ENCODE data around the gene GPN1. TPM values are rescaled to one million over a fixed set of nuclear protein-coding genes. Genes with fewer than 3 reads are reported as not detected.
"Not testable (repeated sequence)": the region's sequence is repeated elsewhere in the genome, so short reads cannot be mapped to it uniquely, and the experiment has no call there.

The GPN1 gene
- total RNA-seq, 2 experiments from 2014 or later = 24.6 to 28.1 TPM

GRCh38 chr2:27591745-27592144 lies 37.1 kb upstream of the GPN1 start:
- ATAC-seq (ENCODE audit: poor library complexity) (no peak), DNase-seq (no peak)
- Mint-ChIP-seq H3K27me3 (no peaks in the 10 kb centered on the region), H3K4me3 (no peak overlapping the region), H3K9me3 (peaks cover 7% of the 10 kb centered on the region), H3K36me3 (ENCODE audit: low read depth) (peaks cover 77% of the 10 kb centered on the region), H3K4me1 (ENCODE audit: low read depth) (peaks cover 37% of the 10 kb centered on the region), H3K27ac (no peak overlapping the region)
- TF ChIP-seq CTCF (IDR thresholded peaks at IDR 0.05) = no peak
- intact Hi-C loops (cut with DNase I, micrococcal nuclease) = no loop called here
- Histone ChIP-seq H3K36me3 (ENCODE audit: insufficient read depth, low read length) (no peaks in the 10 kb centered on the region), H3K27me3 (ENCODE audit: control insufficient read depth in 1 of 2, insufficient read depth in 2 of 2, low read length in 2 of 2) (no peaks in the 10 kb centered on the region), H3K9me3 (ENCODE audit: control insufficient read depth in 1 of 2, insufficient read depth in 1 of 2, low read length in 2 of 2) (peaks cover 24 to 46% of the 10 kb centered on the region in 2 experiments), H3K27ac (ENCODE audit: low read depth in 1 of 2, low read length in 2 of 2) (no peak overlapping the region), H3K4me1 (ENCODE audit: insufficient read depth, low read length) (peaks cover 16% of the 10 kb centered on the region), H3K4me3 (ENCODE audit: low read length) (no peak overlapping the region)
- CTCF ChIA-PET = no interaction called here
- POLR2A ChIA-PET = interaction anchor here (0.6 kb wide), 1 partner anchor 14 kb away, joined by 3 read pairs; no protein-coding TSS in a partner anchor

- Histone ChIP-seq H3K36me3 (ENCODE audit: insufficient read depth, low read length) (peaks cover 10% of the 10 kb centered on the region), H3K27ac (ENCODE audit: low read depth in 1 of 2, low read length in 2 of 2) (no peak overlapping the region), H3K4me1 (ENCODE audit: insufficient read depth, low read length) (peaks cover 7% of the 10 kb centered on the region), H3K4me3 (ENCODE audit: low read length) (no peak overlapping the region), H3K27me3 (ENCODE audit: control insufficient read depth in 1 of 2, insufficient read depth in 2 of 2, low read length in 2 of 2) (no peaks in the 10 kb centered on the region), H3K9me3 (ENCODE audit: control insufficient read depth in 1 of 2, insufficient read depth in 1 of 2, low read length in 2 of 2) (peaks cover 24 to 41% of the 10 kb centered on the region in 2 experiments)
- intact Hi-C loops (cut with DNase I, micrococcal nuclease) = no loop called here
- H3K36me3 Mint-ChIP-seq (ENCODE audit: low read depth) = peaks cover 84% of the 10 kb centered on the region
- CTCF ChIA-PET = interaction anchor here (0.7 kb wide), 1 partner anchor 14 kb away, joined by 3 read pairs; no protein-coding TSS in a partner anchor
- POLR2A ChIA-PET = no interaction called here
- no peak overlapping the region for H3K4me3 Mint-ChIP-seq
- H3K27ac Mint-ChIP-seq = no peak overlapping the region
- peaks cover 38% of the 10 kb centered on the region for H3K4me1 Mint-ChIP-seq (ENCODE audit: low read depth)
- no peaks in the 10 kb centered on the region for H3K27me3 Mint-ChIP-seq
- ATAC-seq (ENCODE audit: poor library complexity) (no peak), DNase-seq (no peak)
- no peak for TF ChIP-seq CTCF (IDR thresholded peaks at IDR 0.05)
- peaks cover 3% of the 10 kb centered on the region for H3K9me3 Mint-ChIP-seq
Observed at GRCh38 chr2:27593240-27593639, 35.6 kb upstream of the GPN1 start.

GRCh38 chr2:27594020-27594703 lies 34.7 kb upstream of the GPN1 start:
- H3K27me3 Mint-ChIP-seq; intact Hi-C loops (cut with DNase I, micrococcal nuclease): not testable (repeated sequence)

DNA sequence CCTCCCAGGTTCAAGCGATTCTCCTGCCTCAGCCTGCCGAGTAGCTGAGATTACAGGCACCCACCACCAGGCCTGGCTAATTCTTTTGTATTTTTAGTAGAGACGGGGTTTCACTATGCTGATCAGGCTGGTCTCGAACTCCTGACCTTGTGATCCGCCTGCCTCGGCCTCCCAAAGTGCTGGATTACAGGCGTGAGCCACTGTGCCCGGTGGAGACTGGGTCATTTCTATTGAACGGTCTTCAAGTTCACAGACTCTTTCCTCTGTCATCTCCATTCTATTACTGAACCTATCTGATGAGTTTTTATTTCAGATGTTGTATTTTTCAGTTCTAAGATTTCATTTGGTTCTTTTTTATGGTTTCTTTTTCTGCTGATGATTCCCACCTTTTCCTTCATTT lies 33.4 kb upstream of the GPN1 start:
- H3K4me3 ChIP-seq (ENCODE audit: low read length); H3K9me3 Mint-ChIP-seq; DNase-seq; H3K4me1 ChIP-seq (ENCODE audit: insufficient read depth, low read length); ATAC-seq (ENCODE audit: poor library complexity); H3K27ac Mint-ChIP-seq; POLR2A ChIA-PET; CTCF ChIA-PET; H3K27ac ChIP-seq (ENCODE audit: low read depth in 1 of 2, low read length in 2 of 2); H3K27me3 ChIP-seq (ENCODE audit: control insufficient read depth in 1 of 2, insufficient read depth in 2 of 2, low read length in 2 of 2); H3K27me3 Mint-ChIP-seq; H3K4me3 Mint-ChIP-seq; intact Hi-C loops (cut with DNase I, micrococcal nuclease): not testable (repeated sequence)
- peaks cover 86% of the 10 kb centered on the region for H3K36me3 Mint-ChIP-seq (ENCODE audit: low read depth)
- peaks cover 13 to 41% of the 10 kb centered on the region in 2 experiments for H3K9me3 ChIP-seq (ENCODE audit: control insufficient read depth in 1 of 2, insufficient read depth in 1 of 2, low read length in 2 of 2)
- H3K4me1 Mint-ChIP-seq (ENCODE audit: low read depth) = peaks cover 35% of the 10 kb centered on the region
- H3K36me3 ChIP-seq (ENCODE audit: insufficient read depth, low read length) = peaks cover 29% of the 10 kb centered on the region

More at GRCh38 chr2:27594020-27594703, 34.7 kb upstream of the GPN1 start:
- Mint-ChIP-seq H3K4me1 (ENCODE audit: low read depth) (peaks cover 41% of the 10 kb centered on the region), H3K36me3 (ENCODE audit: low read depth) (peaks cover 86% of the 10 kb centered on the region)
- CTCF ChIA-PET; H3K27ac ChIP-seq (ENCODE audit: low read depth in 1 of 2, low read length in 2 of 2); H3K27me3 ChIP-seq (ENCODE audit: control insufficient read depth in 1 of 2, insufficient read depth in 2 of 2, low read length in 2 of 2); H3K27ac Mint-ChIP-seq; H3K9me3 Mint-ChIP-seq; H3K4me3 ChIP-seq (ENCODE audit: low read length); ATAC-seq (ENCODE audit: poor library complexity); DNase-seq; H3K4me3 Mint-ChIP-seq; POLR2A ChIA-PET; H3K4me1 ChIP-seq (ENCODE audit: insufficient read depth, low read length): not testable (repeated sequence)
- peaks cover 22 to 41% of the 10 kb centered on the region in 2 experiments for H3K9me3 ChIP-seq (ENCODE audit: control insufficient read depth in 1 of 2, insufficient read depth in 1 of 2, low read length in 2 of 2)
- H3K36me3 ChIP-seq (ENCODE audit: insufficient read depth, low read length) = peaks cover 17% of the 10 kb centered on the region
